ENCODE data around the gene ACSS1.

- no peak for TF ChIP-seq POLR2A (IDR thresholded peaks at IDR 0.05; ENCODE audit: low read length)
- TF ChIP-seq GATA1 (IDR thresholded peaks at IDR 0.05; ENCODE audit: low read depth, low read length), result no peak
These were observed 64.4 kb downstream of the ACSS1 start for GRCh38 chr20:24993337-24994185.

Measured in erythroblast (primary cell).